GM19193 (cell line): Measurements from ENCODE around the gene ZGPAT.

Experiments
- POLR2A ChIP-seq: IDR thresholded peaks from 4 replicates; pipeline ENCODE4 v1.6.1; 2011; ENCODE audit not compliant: insufficient read depth, insufficient read length; ENCODE audit errors: extremely low read depth

ZGPAT gene

DNA sequence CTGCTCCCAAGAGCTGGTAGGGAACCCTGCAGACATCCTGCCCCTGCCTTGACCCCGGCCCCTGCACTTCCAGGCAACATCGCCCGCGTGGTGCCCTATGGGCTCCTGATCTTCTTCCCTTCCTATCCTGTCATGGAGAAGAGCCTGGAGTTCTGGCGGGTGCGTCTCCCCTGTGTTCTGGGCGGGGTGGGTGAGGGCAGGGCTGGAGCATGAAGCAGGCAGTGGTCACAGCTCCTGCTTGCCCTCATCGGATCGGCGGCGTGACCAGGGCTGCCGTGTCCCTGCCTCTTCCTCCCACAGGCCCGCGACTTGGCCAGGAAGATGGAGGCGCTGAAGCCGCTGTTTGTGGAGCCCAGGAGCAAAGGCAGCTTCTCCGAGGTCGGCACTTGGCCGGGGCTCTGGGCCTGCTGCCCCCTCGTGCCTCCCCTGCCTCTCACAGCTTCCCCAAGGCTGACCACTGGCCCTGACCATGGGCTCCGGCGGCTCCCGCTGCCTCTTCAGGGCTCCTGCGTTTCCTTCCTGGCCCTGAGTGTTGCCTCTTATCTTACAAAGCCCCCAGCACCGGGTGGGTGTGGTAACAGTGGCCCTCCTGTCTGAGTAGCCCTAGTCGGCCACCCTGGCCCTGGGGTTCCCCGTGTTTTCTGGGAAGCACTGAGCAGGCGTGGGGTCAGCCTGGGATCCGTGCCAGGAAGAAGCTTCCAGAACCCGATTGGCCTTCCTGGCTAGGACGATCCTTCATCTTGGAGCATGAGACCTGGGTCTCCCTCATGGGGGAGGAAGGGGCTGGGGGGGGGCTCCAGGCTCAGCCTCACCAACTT, 19.4 kb upstream of the ZGPAT start:
- TF ChIP-seq POLR2A: no peak

DNA sequence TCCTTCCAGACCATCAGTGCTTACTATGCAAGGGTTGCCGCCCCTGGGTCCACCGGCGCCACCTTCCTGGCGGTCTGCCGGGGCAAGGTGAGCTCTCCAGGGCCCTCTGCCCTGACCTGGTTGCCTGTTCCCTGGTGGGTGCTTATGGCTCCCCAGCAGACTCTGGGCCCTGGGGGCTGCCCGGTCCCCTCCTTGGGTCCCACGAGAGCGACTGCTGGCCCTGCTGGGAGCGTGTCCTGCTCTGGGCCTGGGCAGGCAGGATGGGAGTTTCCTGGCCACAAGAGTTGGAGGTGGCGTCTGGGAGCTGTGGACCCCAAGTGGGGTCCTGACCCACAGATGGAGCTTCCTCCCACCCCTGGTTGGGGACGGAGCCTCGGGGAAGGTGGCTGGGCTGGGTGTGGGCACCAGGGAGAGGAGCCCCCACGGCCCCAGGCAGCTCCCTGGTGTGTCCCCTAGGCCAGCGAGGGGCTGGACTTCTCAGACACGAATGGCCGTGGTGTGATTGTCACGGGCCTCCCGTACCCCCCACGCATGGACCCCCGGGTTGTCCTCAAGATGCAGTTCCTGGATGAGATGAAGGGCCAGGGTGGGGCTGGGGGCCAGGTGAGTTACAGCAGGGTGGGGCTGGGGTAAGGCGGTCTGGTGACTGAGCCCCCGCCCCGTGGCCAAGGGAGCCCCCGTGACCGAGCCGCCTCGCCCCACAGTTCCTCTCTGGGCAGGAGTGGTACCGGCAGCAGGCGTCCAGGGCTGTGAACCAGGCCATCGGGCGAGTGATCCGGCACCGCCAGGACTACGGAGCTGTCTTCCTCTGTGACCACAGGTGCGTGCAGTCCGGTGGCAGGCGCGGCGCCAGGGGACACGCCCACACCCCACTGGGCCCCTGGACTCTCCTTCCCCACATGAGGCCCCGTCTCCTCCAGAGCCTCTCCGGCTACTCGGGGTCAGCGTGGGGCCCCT, 18.5 kb upstream of the ZGPAT start:
- no peak for TF ChIP-seq POLR2A

DNA sequence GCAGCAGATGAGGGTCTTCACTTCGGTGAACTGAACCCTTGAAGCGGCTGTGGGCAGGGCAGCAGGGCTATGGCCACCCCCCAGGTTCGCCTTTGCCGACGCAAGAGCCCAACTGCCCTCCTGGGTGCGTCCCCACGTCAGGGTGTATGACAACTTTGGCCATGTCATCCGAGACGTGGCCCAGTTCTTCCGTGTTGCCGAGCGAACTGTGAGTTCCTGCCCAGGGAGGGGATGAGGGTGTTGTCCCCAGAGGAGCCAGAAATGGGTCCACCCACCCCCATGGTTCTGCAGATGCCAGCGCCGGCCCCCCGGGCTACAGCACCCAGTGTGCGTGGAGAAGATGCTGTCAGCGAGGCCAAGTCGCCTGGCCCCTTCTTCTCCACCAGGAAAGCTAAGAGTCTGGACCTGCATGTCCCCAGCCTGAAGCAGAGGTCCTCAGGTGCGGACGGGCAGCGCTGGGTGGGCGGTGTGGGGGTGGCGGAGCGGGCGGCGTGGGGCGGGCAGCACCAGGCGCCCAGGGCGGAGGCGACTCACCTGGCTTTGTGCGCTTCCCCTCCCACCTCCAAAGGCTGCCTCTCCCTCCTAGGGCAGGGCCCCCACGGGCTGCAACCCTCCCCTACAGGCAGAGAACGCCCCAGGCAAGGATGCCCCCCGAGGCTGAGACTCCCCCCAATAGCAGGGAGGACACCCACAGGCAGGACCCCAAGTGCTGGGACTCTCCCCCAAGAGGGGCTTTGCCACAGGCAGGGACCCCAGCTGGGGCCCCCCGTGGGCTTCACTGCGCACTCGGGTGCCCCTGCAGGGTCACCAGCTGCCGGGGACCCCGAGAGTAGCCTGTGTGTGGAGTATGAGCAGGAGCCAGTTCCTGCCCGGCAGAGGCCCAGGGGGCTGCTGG, 17.6 kb upstream of the ZGPAT start:
- TF ChIP-seq POLR2A: no peak

DNA sequence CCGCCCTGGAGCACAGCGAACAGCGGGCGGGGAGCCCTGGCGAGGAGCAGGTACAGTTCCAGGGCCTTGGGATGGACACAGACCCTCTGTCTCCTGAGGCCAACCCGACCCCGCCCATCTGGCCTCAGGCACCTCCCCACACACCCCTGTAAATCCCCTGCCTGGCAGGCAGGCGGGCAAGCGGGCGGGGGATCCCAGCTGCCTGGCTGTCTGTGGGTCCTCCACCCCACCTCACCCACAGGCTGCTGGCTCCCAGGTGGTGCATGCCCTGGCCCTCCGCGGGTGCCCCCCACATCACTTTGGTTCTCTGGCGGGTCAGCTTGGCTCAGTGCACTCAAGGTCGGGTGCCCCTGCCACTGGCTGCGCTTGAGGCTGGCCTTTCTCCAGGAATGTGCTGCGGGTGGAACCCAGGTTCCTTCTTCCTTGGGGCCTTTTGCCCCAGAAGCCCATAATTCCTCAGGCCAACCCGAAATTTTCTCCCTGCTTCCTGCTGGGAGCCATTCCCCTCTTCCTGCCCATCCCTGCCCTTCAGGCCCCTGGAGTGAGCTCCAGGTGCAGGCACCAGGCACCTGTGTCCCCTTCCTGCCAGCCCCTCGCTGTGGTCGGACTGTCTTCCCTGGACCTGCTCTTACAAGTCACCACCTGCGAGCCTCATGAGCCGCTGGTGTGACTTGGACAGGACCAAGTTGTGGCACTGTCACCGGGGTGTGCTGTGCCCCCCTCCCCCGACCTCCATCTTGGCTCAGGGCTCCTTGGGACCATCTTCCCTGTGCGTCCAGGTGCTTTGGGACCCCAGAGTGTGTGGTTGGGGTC, 16.7 kb upstream of the ZGPAT start:
- no peak for TF ChIP-seq POLR2A

DNA sequence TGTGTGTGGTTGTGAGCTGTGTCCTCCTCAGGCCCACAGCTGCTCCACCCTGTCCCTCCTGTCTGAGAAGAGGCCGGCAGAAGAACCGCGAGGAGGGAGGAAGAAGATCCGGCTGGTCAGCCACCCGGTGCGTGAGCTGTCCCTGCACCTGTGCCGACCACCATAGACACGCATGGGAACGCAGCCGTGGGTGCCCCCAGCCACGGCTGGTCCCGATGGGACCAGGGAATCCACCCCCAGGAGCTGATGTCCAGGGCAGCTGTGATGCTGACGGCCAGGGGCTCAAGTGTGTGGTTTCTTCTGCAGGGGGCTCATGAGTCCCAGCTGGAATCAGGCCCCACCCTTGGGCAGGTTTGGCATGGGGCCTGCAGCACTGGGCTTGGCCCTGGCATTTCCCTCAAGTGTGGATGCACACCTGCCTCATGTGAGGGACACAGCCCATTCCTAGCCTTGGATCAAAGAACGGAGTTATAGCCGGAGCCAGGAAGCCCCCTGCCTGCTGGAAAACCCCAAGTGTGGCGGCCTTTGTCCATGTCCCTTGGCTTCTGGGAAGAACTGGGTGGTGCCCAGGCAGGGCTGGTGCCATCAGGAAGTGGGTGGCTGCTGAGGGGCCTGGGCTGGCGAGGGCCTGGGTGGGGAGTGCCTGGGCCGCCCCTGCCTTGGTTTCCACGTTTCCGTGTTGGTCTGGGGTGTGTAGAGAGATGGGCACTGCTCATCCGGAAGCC, 16.0 kb upstream of the ZGPAT start:
- TF ChIP-seq POLR2A: no peak

DNA sequence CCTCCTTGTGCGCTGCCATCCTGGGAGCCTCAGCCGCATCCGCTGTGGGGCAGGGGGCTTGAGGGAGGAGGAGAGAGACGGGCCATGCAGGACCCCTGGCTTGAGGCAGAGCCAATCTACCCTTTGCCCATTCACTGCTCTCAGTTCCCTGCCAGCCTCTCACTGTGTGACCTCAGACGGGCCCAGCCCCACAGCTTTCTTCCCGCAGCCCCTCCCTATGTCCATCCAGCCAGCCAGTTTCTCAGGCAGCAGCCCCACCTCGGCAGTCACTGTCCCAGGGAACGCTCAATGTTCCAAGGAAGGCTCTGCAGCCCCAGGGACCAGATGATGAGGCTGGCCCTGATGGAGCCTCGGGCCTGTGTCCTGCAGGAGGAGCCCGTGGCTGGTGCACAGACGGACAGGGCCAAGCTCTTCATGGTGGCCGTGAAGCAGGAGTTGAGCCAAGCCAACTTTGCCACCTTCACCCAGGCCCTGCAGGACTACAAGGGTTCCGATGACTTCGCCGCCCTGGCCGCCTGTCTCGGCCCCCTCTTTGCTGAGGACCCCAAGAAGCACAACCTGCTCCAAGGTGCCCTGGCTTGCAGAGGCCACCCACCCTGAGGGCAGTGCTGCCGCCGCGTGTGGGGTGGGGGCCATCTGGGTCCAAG, 15.3 kb upstream of the ZGPAT start:
- no peak for TF ChIP-seq POLR2A

DNA sequence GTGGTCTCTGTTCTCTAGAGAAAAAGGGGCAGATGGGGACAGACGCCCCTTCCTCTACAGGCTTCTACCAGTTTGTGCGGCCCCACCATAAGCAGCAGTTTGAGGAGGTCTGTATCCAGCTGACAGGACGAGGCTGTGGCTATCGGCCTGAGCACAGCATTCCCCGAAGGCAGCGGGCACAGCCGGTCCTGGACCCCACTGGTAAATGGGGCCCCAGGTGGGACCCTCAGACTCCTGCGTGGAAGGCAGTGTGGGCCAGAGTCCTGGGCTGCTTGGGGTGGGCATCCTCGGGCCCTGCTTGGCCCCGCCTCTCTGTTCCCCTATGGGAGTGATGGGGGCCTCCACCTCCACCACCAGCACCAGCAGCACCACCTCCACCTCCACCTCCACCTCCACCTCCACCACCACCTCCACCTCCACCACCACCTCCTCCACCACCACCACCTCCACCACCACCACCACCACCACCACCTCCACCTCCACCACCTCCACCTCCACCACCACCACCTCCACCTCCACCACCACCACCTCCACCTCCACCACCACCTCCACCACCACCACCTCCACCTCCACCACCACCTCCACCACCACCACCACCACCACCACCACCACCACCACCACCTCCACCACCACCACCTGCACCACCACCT, 14.6 kb upstream of the ZGPAT start:
- TF ChIP-seq POLR2A: no peak

DNA sequence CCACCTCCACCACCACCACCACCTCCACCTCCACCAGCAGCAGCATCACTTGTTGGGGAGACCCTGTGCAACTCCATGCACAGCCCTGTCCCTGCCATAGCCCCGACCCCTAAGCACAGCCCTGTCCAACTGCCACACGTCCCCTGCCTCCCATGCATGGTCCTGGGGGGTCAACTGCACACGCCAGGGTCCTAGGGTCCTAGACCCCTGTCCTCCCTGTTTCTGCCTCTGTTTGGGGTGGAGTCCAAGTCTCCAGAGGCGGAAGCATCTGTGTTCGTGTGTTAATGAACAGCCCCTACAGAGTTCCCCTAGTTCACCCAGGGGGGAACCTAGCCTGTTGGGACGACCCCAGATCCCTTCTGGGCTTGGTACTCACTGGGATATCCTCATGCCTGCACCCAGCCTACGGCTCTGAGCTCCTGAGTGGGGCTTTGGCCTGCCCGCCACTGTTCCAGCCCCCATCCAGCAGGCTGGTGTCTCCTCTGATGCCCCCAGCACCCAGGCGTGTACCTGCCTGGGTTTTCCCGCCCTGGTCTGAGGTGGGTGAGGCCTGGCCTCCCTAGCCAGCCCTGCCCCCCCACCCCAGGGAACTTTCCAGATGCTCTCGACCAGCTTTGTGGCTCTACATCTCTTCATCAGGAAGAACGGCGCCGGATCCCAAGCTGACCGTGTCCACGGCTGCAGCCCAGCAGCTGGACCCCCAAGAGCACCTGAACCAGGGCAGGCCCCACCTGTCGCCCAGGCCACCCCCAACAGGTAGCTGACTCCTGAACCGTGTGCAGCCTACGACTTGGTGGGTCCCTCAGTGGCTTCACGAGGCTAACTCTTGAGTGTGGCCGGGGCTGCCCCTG, 13.9 kb upstream of the ZGPAT start:
- no peak for TF ChIP-seq POLR2A

DNA sequence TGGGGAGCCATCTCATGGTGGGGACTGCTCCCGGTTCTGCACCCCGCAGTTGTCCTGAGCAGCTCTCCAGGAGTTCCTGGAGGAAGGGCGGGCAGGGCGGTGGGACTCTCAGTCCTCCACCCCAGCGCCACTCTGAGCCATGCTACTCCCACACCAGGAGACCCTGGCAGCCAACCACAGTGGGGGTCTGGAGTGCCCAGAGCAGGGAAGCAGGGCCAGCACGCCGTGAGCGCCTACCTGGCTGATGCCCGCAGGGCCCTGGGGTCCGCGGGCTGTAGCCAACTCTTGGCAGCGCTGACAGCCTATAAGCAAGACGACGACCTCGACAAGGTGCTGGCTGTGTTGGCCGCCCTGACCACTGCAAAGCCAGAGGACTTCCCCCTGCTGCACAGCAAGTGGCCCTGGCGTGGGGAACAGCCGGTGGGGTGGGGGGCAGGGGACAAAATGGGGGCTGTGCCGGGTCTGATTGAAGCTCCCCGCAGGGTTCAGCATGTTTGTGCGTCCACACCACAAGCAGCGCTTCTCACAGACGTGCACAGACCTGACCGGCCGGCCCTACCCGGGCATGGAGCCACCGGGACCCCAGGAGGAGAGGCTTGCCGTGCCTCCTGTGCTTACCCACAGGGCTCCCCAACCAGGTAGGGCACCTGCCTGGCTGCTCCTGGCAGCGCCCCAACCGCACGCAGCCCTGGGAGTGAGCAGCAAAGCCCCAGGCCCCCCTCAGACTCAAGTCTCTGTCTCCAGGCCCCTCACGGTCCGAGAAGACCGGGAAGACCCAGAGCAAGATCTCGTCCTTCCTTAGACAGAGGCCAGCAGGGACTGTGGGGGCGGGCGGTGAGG, 13.0 kb upstream of the ZGPAT start:
- no peak for TF ChIP-seq POLR2A

DNA sequence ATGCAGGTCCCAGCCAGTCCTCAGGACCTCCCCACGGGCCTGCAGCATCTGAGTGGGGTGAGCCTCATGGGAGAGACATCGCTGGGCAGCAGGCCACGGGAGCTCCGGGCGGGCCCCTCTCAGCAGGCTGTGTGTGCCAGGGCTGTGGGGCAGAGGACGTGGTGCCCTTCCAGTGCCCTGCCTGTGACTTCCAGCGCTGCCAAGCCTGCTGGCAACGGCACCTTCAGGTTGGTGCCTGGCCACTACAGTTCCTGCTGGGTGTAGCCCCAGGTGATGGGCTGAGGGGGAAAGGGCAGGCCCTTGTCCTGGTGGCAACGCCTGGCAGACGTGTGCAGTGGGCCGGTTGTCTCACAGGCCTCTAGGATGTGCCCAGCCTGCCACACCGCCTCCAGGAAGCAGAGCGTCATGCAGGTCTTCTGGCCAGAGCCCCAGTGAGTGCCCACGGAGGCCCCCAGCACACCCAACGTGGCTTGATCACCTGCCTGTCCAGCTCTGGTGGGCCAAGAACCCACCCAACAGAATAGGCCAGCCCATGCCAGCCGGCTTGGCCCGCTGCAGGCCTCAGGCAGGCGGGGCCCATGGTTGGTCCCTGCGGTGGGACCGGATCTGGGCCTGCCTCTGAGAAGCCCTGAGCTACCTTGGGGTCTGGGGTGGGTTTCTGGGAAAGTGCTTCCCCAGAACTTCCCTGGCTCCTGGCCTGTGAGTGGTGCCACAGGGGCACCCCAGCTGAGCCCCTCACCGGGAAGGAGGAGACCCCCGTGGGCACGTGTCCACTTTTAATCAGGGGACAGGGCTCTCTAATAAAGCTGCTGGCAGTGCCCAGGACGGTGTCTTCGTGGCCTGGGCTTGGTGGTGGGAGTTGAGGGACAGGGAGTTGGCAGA, 12.2 kb upstream of the ZGPAT start:
- no peak for TF ChIP-seq POLR2A

DNA sequence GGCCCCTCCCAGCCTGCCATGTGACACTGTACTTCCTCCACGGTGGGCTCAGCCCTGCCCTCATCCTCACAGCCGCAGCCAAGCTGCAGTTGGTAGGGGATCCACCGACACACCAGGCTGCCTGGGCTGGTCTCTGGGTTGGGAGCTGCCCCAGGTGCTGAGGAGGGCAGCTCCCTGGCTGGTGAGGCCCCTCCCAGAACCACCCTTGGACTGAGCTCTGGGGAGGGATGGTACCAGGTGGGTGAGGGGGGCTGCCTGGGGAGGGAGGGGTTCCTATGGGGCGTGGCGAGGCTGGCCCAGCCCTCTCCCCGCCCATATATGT, 11.6 kb upstream of the ZGPAT start:
- no peak for TF ChIP-seq POLR2A
